Coronary artery (tissue), 2 donors: ENCODE data around the gene SEC14L1.

ENCODE experiments used
- DNase-seq: peaks from one replicate; pipeline ENCODE4 v3.0.0-alpha.2; 2017; ENCODE audit warnings: low spot score
- H3K27ac ChIP-seq, 2 donors: fragments of 200-600 bp; sonication (generic); one replicate each; pipeline ENCODE4 v1.5.1; 2016 to 2019
- H3K4me3 ChIP-seq: fragments of 200-600 bp; sonication (generic); 2 replicates; pipeline ENCODE4 v1.5.1; 2016; ENCODE audit warnings: mild to moderate bottlenecking, moderate library complexity
- CTCF ChIP-seq: fragments of 200-600 bp; sonication (generic); IDR thresholded peaks from one replicate; pipeline ENCODE4 v1.5.1; 2019; ENCODE audit warnings: antibody characterized with exemption

Gene SEC14L1

GRCh38 chr17:77185137-77185536 lies 44.4 kb downstream of the SEC14L1 start:
- DNase-seq: no peak
- H3K4me3 ChIP-seq: no peak overlapping the region
- no peak overlapping the region for H3K27ac ChIP-seq
- no peak for TF ChIP-seq CTCF

GRCh38 chr17:77186141-77186604 lies 45.4 kb downstream of the SEC14L1 start:
- Histone ChIP-seq H3K27ac (no peak overlapping the region), H3K4me3 (no peak overlapping the region)
- no peak for TF ChIP-seq CTCF
- DNase-seq: no peak

- no peak for TF ChIP-seq CTCF
- DNase-seq: no peak
- Histone ChIP-seq H3K27ac (no peak overlapping the region), H3K4me3 (no peak overlapping the region)
Observed at GRCh38 chr17:77188084-77189066, 47.6 kb downstream of the SEC14L1 start.

- H3K27ac ChIP-seq: no peak overlapping the region
- no peak for TF ChIP-seq CTCF
- DNase-seq: no peak
- H3K4me3 ChIP-seq: no peak overlapping the region
Observed at GRCh38 chr17:77189148-77189547, 48.4 kb downstream of the SEC14L1 start.

- no peak for DNase-seq
- TF ChIP-seq CTCF: no peak
- Histone ChIP-seq H3K4me3 (no peak overlapping the region), H3K27ac (no peak overlapping the region)
Observed at GRCh38 chr17:77190576-77190975, 49.8 kb downstream of the SEC14L1 start.

GRCh38 chr17:77191244-77191643 lies 50.5 kb downstream of the SEC14L1 start:
- TF ChIP-seq CTCF: no peak
- no peak for DNase-seq

GRCh38 chr17:77193653-77194052 lies 52.9 kb downstream of the SEC14L1 start:
- Histone ChIP-seq H3K27ac (no peak overlapping the region), H3K4me3 (no peak overlapping the region)
- no peak for DNase-seq
- no peak for TF ChIP-seq CTCF

More at GRCh38 chr17:77191244-77191643, 50.5 kb downstream of the SEC14L1 start:
- Histone ChIP-seq H3K27ac (no peak overlapping the region), H3K4me3 (no peak overlapping the region)
